B cell (primary cell): ENCODE data around the gene AIFM1.

Experiments
- EZH2 ChIP-seq: IDR thresholded peaks from 2 replicates; pipeline ENCODE4 v1.6.1; 2012; ENCODE audit warnings: borderline replicate concordance, low read depth, mild to moderate bottlenecking, moderate library complexity, low read length; ENCODE audit not compliant: insufficient read depth, poor library complexity, severe bottlenecking
- TF ChIP-seq, protein P1 (sequence below): fragments of 200-600 bp; IDR thresholded peaks from one replicate; pipeline ENCODE4 v1.8.0; 2022; ENCODE audit warnings: antibody characterized with exemption, mild to moderate bottlenecking

GRCh38 chrX:130212371-130212770 is 46.7 kb upstream of the AIFM1 start:
- TF ChIP-seq EZH2, result no peak
- TF ChIP-seq, protein P1, sequence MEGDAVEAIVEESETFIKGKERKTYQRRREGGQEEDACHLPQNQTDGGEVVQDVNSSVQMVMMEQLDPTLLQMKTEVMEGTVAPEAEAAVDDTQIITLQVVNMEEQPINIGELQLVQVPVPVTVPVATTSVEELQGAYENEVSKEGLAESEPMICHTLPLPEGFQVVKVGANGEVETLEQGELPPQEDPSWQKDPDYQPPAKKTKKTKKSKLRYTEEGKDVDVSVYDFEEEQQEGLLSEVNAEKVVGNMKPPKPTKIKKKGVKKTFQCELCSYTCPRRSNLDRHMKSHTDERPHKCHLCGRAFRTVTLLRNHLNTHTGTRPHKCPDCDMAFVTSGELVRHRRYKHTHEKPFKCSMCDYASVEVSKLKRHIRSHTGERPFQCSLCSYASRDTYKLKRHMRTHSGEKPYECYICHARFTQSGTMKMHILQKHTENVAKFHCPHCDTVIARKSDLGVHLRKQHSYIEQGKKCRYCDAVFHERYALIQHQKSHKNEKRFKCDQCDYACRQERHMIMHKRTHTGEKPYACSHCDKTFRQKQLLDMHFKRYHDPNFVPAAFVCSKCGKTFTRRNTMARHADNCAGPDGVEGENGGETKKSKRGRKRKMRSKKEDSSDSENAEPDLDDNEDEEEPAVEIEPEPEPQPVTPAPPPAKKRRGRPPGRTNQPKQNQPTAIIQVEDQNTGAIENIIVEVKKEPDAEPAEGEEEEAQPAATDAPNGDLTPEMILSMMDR, result no peak
